GM21717 (cell line): ENCODE data around the gene FAHD2B.
"Not testable (repeated sequence)": the region's sequence is repeated elsewhere in the genome, so short reads cannot be mapped to it uniquely, and the experiment has no call there.

Experiments used
- ATAC-seq: cut with Tn5 transposase; IDR thresholded peaks from one replicate; pipeline ENCODE4 v1.9.1; 2021; ENCODE audit warnings: mild to moderate bottlenecking, moderate library complexity; ENCODE audit not compliant: unreplicated experiment

Gene FAHD2B

GRCh38 chr2:97094772-97095611, at the start of gene FAHD2B:
TSS of gene FAHD2B (minus strand) at chr2:97094882. CDS start at chr2:97091706, 3,176 bp downstream.
- ATAC-seq, result peak; percentile 80

- not testable (repeated sequence) for ATAC-seq
These were observed 49.3 kb upstream of the FAHD2B start for GRCh38 chr2:97144016-97144415.

- ATAC-seq, result not testable (repeated sequence)
These were observed 34.4 kb upstream of the FAHD2B start for GRCh38 chr2:97129090-97129489.

GRCh38 chr2:97113882-97114255, 19.2 kb upstream of the FAHD2B start:
- not testable (repeated sequence) for ATAC-seq

- ATAC-seq, result peak; percentile 88
These were observed 18.6 kb upstream of the FAHD2B start, which contains the start of gene ANKRD36 for GRCh38 chr2:97113050-97113881. TSS of gene ANKRD36 (plus strand) at chr2:97113153. CDS start at chr2:97113740, 587 bp downstream.

- ATAC-seq, result not testable (repeated sequence)
These were observed 17.8 kb upstream of the FAHD2B start for GRCh38 chr2:97112320-97113049.

- ATAC-seq, result not testable (repeated sequence)
These were observed 16.6 kb upstream of the FAHD2B start for GRCh38 chr2:97111246-97111645.

- not testable (repeated sequence) for ATAC-seq
These were observed 12.2 kb upstream of the FAHD2B start for GRCh38 chr2:97106878-97107277.

GRCh38 chr2:97098786-97099372, 4.2 kb upstream of the FAHD2B start:
- not testable (repeated sequence) for ATAC-seq

GRCh38 chr2:97095661-97096060, 979 bp upstream of the FAHD2B start:
- no peak for ATAC-seq

- peak; percentile 40 for ATAC-seq
These were observed 505 bp downstream of the FAHD2B start for GRCh38 chr2:97093983-97094771.

GRCh38 chr2:97092946-97093345, 1.7 kb downstream of the FAHD2B start:
- not testable (repeated sequence) for ATAC-seq

GRCh38 chr2:97088706-97089105, 6.0 kb downstream of the FAHD2B start:
- ATAC-seq, result not testable (repeated sequence)

- not testable (repeated sequence) for ATAC-seq
These were observed 9.6 kb downstream of the FAHD2B start for GRCh38 chr2:97085093-97085492.

GRCh38 chr2:97083516-97083915, 11.2 kb downstream of the FAHD2B start:
- ATAC-seq, result not testable (repeated sequence)

- not testable (repeated sequence) for ATAC-seq
These were observed 12.5 kb downstream of the FAHD2B start for GRCh38 chr2:97082206-97082605.

GRCh38 chr2:97080855-97081254, 13.8 kb downstream of the FAHD2B start:
- not testable (repeated sequence) for ATAC-seq

- ATAC-seq, result not testable (repeated sequence)
These were observed 17.5 kb downstream of the FAHD2B start for GRCh38 chr2:97077213-97077612.

GRCh38 chr2:97070915-97071314, 23.8 kb downstream of the FAHD2B start:
- ATAC-seq, result not testable (repeated sequence)

GRCh38 chr2:97068722-97069121, 26.0 kb downstream of the FAHD2B start:
- ATAC-seq, result not testable (repeated sequence)
